Brain microvascular endothelial cell (primary cell): ENCODE results near the gene ADD1.

Source experiments
- DNase-seq: peaks from one replicate; pipeline ENCODE4 v3.0.0-alpha.2; 2020
- H3K27ac ChIP-seq: fragments of 250-450 bp; sonication (Bioruptor Pico); 2 replicates; pipeline ENCODE4 v1.5.1; 2020; ENCODE audit warnings: mild to moderate bottlenecking, moderate library complexity
- H3K27me3 ChIP-seq: fragments of 250-450 bp; sonication (Bioruptor Pico); replicated peaks from 2 replicates; pipeline ENCODE4 v1.5.1; 2020; ENCODE audit warnings: mild to moderate bottlenecking
- H3K36me3 ChIP-seq: fragments of 250-450 bp; sonication (Bioruptor Pico); replicated peaks from 2 replicates; pipeline ENCODE4 v1.5.1; 2020; ENCODE audit warnings: mild to moderate bottlenecking
- H3K4me3 ChIP-seq: 2 replicates; pipeline ENCODE4 v1.5.1; 2011; ENCODE audit warnings: low read depth, mild to moderate bottlenecking, control low read depth, low read length, moderate library complexity
- CTCF ChIP-seq: IDR thresholded peaks from 2 replicates; pipeline ENCODE4 v1.5.1; 2011; ENCODE audit warnings: low read depth, mild to moderate bottlenecking, moderate library complexity, low read length, control low read depth, inconsistent platforms; ENCODE audit errors: missing control alignments
- in situ Hi-C: cut with HindIII; loops from 2 replicates; pipeline ENCODE4 v1.10.0; 2017; ENCODE audit warnings: low sequenced_read_pairs, low pct_ligation_motif_present

ADD1 gene

DNA sequence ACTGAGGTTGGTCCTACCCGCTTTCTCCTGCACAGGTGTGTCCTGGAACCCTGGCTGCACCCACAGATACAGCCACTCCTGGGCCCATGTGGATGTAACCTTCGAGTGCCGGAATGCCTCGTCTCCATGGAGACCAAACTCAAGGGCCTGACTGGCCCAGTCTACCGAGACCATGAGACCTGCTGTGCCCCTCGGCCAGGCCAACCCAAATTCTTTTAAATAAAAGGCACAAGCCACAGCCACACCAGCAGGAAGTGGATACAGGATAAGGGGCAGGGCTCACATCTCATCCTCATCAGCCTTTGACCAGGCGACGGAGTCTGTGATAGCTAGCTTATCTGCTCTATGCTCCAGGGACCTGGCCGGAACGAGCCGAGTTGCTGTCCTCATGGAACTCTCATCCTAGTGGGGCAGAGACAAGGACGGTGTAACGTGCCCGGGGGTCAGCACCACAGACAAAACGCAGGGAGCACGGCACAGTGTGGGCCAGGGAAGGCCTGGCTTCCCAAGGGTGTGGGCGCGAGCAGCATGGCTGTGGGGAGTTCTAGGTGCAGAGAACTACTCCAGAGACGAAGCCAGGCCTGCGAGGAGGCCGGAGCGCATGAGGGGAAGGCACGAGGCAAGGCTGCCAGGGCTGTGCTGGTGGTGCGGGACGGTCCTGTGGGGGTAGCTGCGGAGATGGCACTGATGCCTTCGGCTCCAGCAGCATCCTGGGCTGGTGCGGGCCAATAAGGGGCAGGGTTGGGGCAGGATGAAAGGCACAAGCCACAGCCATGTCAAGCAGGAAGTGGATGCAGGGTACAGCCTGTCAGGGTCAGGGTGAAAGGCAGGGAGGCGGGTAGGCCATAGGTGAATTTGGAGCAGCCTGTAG lies 96.9 kb downstream of the ADD1 start:
- no peak for DNase-seq
- no peaks in the 10 kb centered on the region for H3K27me3 ChIP-seq
- peaks cover 76% of the 10 kb centered on the region for H3K36me3 ChIP-seq
- no peak overlapping the region for H3K4me3 ChIP-seq
- in situ Hi-C loops: no loop called here
- TF ChIP-seq CTCF: no peak
- no peak overlapping the region for H3K27ac ChIP-seq

- in situ Hi-C loops: no loop called here
- no peak for DNase-seq
- no peaks in the 10 kb centered on the region for H3K27me3 ChIP-seq
- no peak overlapping the region for H3K4me3 ChIP-seq
- H3K27ac ChIP-seq: no peak overlapping the region
- peaks cover 81% of the 10 kb centered on the region for H3K36me3 ChIP-seq
- TF ChIP-seq CTCF: no peak
Observed at GRCh38 chr4:2941138-2942036, 97.7 kb downstream of the ADD1 start.

DNA sequence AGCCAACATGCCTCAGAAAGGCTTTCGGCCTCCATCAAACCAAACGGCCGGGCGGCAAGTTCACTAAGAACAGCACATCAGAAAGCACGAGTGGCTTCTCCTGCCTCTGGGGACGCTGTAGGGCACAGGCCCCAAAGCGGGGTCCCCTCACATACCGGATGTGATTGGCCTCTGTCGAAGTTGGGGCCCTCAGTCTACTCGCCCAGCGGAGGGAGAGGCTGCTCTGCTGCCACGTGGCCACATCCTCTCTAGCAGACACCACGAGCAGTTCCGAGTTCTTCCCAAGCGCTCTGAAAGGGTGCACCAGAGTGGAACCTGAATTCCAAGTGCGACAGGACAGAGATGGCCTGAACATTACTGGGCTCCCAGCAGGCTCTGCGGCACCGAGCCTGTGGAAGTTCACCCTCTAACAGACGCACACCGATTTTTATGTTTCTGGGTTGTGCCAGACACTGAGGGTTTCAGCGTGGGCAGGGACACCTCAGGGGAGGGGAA lies 98.4 kb downstream of the ADD1 start:
- peaks cover 88% of the 10 kb centered on the region for H3K36me3 ChIP-seq
- in situ Hi-C loops: no loop called here
- no peak for DNase-seq
- H3K27ac ChIP-seq: no peak overlapping the region
- H3K4me3 ChIP-seq: no peak overlapping the region
- TF ChIP-seq CTCF: no peak
- H3K27me3 ChIP-seq: no peaks in the 10 kb centered on the region

DNA sequence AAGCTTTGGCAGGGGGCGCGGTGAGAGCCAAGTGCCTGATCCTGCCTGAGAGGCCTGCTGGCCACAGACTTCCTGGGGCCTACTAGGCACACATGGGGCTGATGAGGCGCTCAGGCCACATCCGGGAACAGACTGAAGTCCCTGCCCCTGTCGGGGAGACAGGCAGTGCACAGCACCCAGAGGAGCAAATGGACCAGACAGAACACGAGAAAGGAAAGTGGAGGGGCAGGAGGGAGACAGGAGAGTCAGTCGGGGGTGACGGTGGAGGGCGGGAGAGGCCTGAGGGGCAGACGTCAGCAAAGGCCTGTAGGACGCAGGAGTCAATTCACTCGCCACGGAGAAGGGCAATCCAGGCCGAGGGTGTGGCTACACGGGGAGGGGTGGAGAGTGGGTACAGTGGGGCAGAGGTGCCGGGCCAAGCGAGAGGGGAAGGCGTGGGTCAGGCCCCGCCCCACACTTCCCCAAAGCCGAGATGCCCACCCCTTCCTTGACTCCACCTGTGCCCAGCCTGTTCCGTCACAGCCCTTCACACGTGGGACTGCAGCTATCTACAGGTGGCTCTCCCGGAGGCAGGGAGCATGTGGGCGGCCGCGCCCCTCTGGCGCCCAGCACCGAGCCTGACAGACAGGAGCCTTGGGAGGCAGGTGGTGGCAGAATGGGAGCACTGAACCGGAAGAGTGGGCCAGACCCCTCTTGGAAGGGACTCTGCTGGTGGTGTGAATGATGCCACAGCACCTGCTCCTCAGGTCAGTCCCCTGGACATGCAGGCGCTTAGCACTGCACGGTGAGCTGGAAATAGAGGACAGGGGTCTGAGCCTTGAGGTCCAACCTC lies 99.1 kb downstream of the ADD1 start:
- TF ChIP-seq CTCF: no peak
- H3K36me3 ChIP-seq: peaks cover 90% of the 10 kb centered on the region

GRCh38 chr4:2943364-2944090 lies 99.9 kb downstream of the ADD1 start:
- Histone ChIP-seq H3K36me3 (peaks cover 90% of the 10 kb centered on the region), H3K4me3 (no peak overlapping the region), H3K27ac (no peak overlapping the region), H3K27me3 (no peaks in the 10 kb centered on the region)
- DNase-seq: no peak
- no peak for TF ChIP-seq CTCF
- in situ Hi-C loops: no loop called here

More for the DNA sequence above, 99.1 kb downstream of the ADD1 start:
- Histone ChIP-seq H3K27me3 (no peaks in the 10 kb centered on the region), H3K4me3 (no peak overlapping the region), H3K27ac (no peak overlapping the region)
- no peak for DNase-seq
- in situ Hi-C loops: no loop called here
